HG02885 (cell line): ENCODE measurements around the gene PARP8.
"Not testable (repeated sequence)": the region's sequence is repeated elsewhere in the genome, so short reads cannot be mapped to it uniquely, and the experiment has no call there.

ENCODE experiments used
- ATAC-seq: cut with Tn5 transposase; IDR thresholded peaks from one replicate; pipeline ENCODE4 v1.9.1; 2021; ENCODE audit warnings: mild to moderate bottlenecking; ENCODE audit not compliant: unreplicated experiment, poor library complexity

The PARP8 gene

DNA sequence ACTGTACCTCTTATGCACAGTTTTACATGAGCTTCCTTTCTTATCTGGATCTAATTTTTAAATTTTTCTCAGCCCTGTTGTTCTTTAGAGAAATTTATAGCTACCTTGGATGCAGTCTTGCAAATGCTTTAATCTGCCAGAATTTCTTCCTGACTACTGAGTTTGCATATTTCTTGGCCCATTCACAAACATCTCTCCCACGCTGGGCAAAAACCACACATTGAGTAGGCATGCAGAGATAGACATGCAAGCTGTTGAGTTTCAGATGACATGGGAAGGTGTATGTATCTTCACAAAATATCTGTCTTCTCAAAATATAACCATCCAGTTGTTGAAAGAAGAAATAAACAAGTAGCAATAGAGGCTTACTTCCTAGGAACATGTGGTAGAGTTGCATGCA is 101.2 kb downstream of the PARP8 start:
- no peak for ATAC-seq

DNA sequence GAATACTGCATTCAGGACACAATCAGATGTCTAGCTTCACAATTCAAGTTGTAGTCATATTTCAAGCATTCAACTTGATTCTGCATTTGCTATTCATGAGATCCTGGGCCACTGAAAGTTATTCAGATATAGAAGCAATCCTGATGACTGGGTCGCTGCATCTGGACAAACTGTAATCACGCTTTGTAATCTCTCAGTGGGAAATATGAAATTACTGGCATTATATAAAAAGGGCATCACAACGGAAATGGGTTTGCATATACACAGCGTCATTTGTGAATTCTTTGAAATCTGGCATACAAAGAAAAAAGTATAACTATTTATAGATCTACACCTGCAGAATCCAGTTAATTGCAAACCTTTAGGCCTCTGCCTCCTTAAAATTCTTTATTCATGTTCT is 102.2 kb downstream of the PARP8 start:
- no peak for ATAC-seq

DNA sequence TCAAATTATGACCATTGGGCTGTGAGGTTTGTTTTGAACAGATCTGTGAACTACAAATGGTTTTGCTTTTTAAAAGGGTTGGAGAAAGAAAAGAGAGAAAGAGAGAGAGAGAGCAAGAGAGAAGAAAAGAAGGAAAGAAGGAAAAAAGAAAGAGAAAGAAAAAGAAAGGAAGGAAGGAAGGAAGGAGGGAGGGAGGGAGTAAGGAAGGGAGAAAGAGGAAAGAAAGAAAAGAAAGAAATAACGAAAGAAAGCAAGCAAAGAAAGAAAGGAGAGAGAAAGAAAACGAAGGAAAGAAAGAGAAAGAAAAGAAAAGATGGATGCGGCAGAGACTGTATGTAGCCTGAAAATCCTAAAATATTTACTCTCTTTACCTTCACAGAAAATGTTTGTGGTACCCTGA is 104.0 kb downstream of the PARP8 start:
- ATAC-seq: no peak

DNA sequence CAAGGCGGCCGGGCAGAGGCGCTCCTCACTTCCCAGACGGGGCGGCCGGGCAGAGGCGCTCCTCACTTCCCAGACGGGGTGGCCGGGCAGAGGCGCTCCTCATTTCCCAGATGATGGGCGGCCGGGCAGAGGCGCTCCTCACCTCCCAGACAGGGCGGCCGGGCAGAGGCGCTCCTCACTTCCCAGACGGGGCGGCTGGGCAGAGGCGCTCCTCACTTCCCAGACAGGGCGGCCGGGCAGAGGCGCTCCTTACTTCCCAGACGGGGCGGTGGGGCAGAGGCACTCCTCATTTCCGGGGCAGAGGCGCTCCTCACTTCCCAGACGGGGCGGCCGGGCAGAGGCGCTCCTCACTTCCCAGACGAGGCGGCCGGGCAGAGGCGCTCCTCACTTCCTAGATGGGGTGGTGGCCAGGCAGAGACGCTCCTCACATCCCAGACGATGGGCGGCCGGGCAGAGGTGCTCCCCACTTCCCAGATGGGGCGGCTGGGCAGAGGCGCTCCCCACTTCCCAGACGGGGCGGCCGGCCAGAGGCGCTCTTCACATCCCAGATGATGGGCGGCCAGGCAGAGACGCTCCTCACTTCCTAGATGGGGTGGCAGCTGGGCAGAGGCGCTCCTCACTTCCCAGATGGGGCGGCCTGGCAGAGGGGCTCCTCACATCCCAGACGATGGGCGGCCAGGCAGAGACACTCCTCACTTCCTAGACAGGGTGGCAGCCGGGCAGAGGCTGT is 108.2 kb downstream of the PARP8 start:
- ATAC-seq: not testable (repeated sequence)

DNA sequence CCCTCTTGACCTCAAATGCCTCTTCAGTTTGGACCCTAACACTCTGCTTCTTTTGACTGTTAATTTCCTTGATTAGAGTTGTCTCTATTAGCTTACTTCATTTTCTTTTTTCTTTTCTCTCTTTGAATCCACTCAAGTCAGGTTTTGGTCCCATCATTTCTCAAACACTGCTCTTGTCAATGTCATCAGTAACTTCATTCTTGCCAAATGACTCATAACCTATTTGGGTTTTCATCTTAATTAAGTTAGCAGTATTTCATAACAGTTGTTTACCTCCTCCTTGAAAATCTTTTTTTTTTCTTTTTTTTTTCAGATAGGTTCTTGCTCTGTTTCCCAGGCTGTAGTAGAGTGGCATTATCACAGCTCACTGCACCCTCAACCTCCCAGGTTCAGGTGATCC is 119.6 kb downstream of the PARP8 start:
- ATAC-seq: no peak

DNA sequence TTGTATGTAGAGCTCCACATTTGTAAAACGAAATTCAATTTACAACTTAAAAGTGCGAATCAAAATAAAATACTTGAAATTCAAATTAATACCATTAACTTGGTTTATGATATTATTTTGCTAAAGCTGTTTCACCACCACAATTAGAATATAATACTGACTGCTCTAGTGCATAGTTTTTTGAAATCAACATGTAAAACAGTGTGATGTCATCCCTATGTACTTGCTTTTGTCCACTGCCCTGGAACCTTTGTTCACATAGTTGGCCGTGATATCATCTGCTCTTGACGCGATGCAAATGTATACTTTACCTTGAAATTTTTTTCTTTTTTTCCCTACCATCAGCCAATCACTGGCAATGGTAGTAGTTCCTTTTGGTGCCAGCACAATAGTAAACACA is 125.4 kb downstream of the PARP8 start:
- ATAC-seq: no peak

DNA sequence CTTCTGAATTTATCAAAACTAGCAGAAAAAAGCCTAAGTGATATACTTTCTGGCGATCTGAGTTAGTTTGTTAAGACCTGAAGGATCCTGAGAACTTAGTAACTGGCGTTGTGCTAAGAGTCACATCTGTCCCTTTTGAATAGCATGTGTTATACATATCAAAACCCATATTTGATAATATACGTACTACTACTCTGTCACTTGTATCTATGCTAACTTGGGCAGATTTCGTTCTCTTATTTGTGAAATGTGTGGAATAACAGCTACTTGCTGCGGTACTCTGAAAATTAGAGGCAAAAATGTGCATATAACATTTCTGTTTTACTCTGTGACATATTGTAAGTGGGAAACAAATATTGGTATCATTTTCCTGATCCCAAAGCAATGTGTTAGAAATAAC is 126.4 kb downstream of the PARP8 start:
- ATAC-seq: no peak

DNA sequence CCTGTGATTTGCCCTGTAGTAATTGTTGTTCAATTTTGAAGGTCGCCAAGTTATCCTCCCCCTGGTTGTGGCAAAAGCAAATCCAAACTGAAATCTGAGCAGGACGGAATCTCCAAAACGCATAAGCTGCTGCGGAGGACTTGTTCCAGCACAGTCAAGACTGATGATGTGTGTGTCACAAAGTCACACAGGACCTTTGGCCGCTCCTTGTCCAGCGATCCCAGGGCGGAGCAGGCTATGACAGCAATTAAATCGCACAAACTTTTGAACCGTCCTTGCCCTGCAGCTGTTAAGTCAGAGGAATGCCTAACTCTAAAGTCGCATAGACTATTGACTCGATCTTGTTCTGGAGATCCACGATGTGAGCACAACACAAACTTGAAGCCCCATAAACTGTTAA is 128.4 kb downstream of the PARP8 start:
- no peak for ATAC-seq

DNA sequence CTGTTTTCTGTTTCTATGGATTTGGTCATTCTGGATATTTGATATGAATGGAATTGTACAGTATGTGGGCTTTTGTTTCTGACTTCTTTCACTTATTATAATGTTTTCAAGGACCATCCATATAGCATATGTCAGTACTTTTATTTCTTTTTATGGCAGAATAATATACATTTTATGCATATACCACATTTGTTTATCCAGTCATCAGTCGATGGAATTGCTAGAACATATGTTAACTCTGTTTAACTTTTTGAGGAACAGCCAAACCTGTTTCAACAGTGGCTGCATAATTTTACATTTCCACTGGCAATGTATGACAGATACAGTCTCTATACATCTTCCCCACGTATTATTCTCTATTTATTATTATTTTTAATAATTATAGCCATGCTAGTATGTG is 131.6 kb downstream of the PARP8 start:
- no peak for ATAC-seq

DNA sequence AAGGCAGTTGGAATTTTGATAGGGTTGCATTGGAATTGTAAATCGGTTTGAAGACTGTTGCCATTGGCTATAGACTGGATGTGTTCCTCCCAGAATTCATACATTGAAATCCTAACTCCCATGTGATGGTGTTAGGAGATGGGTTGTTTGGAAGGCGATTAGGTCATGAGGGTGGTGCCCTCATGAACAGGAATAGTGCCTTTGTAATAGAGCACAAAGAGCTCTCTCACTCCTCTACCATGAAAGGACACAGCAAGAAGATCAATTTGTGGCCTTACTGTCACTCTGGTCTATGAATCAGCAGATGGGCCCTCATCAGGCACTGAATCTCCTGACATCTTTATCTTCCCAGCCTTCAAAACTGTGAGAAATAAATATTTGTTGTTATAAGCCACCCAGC is 133.2 kb downstream of the PARP8 start:
- ATAC-seq: no peak

DNA sequence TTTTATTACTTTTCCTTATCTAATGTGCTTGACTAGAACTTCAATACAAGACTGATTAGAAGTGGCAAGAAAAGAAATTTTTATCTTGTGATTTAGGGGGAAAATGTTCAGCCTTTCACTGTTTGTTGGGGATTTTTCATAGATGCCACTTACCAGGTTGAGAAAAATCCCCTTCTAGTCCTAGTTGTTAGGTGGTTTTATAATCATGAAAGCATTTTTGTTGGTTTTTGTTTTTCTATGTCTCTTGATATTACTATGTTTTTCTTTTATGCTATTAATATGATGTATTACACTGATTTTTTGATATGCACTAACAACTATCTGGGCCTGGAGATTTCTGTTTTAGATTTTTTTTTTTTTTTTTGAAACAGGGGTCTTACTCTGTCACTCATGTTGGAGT is 134.0 kb downstream of the PARP8 start:
- ATAC-seq: peak; percentile 47

DNA sequence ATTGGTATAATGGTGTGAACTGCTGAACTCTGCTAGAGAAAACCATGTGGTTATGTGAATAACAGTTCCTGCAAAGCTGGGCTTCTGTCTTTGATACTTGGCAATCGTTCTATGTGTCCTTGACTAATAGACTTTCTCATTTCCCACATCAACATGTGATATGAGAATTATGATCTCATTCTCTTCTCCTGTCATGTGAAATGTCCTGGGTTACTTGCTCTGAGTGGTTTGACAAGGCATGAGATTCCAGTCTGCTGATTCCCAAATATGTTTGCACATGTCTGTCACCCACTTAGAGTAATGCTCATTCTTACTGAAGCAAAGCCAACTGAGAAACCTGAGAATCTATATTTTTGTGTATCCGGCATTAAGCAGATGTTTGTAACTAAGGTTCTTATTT is 141.2 kb downstream of the PARP8 start:
- ATAC-seq: no peak

DNA sequence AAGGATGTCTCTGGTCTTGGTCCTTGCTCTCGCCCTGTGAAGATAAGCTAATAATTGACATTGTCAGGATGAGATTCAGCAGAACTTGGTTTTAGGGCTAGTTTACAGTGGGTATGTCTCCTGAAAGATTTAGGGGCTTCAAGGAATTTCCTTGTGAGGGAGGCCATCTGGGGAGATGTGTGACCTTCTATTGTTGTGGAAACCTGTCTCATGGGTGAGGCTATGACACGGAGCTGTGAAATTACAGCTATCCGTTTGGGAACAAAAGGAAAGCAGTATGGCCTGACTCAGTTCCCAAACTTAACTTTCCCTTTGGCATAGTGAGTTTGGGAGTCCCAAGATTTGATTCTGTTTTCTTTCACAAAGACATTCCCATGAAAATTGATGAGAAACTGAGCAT is 142.0 kb downstream of the PARP8 start:
- no peak for ATAC-seq

DNA sequence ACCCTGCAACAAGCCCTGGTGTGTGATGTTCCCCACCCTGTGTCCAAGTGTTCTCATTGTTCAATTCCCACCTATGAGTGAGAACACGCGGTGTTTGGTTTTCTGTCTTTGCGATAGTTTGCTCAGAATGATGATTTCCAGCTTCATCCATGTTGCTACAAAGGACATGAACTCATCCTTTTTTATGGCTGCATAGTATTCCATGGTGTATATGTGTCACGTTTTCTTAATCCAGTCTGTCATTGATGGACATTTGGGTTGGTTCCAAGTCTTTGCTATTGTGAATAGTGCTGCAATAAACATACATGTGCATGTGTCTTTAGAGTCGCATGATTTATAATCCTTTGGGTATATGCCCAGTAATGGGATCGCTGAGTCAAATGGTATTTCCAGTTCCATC is 145.3 kb downstream of the PARP8 start:
- ATAC-seq: not testable (repeated sequence)

DNA sequence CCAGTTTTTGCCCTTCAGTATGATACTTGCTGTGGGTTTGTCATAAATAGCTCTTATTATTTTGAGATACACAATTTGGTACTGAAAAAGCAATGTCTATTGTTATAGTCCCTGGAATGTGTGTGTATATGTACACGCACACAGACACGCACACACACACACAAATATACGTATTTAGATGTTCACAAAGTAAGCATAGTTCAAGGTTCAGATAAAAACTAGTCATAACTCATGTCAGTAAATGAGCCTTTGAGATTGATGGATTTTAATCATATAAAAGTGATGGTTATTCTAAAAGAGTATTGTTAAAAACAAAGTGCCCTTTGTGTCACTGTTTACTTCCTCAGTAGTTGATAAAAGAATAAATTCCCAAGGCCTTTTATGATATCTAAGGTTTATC is 147.3 kb downstream of the PARP8 start:
- ATAC-seq: no peak

DNA sequence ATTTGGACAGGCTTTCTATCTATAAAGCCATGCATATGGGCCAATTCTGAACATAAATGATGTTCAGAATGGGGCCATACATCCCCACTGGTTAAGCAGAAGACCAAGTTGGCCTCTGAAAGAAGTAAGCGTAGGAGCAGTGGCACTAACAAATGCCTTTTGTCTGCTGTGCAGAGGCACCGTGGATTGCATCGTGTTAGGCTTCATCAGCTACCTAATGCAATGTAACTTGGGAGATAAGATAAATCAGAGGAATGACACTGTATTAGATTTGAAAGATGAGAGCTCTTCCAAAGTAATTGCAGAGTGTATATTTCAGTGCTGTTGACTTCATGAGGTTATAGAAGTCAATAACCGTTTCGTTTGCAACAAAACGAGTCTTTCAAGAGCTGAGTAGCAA is 148.1 kb downstream of the PARP8 start:
- ATAC-seq: no peak

DNA sequence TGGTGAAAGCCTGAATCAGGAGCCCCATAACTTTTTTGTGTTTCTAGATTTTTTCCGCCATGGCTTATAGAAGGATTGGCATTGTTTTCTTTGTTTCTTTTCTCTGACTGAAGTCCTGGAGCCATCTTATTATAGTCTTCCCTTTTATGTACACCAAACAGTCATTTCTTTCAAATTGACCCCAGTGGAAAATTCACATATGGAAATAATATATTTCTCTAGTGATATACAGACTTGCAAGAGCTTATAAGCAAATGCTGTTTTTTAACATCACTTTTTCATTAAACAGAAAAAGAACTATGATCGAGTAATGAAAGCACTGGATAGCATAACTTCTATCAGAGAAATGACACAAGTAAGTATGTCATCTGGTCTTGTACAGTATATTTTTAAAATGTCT is 155.6 kb downstream of the PARP8 start:
- ATAC-seq: no peak

DNA sequence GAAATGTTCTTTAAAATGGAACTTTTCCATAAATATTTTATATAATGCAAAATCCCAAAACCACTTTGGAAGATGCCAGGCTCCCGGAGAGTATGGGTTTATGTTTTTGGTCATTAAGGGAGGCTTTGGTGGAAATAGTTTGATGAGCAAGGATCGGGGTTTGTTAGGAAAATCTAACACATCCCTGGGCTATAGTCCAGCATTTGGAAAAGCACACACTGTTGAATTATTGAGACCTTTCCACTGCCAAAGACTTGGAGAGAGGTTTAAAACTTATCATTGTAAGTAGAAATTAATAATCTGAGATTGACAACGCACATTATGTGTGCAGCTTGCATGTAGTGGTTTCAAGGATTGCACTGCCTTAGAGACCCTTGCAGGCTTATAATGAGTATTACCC is 156.3 kb downstream of the PARP8 start:
- no peak for ATAC-seq

DNA sequence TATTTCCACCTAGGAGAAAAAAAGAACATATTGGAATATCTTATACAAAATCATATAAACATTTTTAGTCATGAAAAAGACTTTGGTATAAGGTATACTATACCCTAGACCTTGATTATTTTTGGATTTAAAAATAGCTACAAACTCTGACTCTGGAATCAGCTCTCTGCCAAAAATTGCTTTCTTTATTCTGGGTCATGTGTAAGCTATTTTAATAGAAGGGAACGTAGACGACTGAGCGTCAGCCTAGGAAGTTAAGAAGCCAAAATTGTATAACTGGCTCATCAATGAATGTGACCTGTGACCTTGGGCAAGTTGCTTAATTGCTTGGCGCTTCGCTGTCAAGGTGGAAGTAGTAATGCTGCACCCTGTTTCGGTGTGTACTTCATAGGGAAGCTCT is 157.1 kb downstream of the PARP8 start:
- no peak for ATAC-seq

DNA sequence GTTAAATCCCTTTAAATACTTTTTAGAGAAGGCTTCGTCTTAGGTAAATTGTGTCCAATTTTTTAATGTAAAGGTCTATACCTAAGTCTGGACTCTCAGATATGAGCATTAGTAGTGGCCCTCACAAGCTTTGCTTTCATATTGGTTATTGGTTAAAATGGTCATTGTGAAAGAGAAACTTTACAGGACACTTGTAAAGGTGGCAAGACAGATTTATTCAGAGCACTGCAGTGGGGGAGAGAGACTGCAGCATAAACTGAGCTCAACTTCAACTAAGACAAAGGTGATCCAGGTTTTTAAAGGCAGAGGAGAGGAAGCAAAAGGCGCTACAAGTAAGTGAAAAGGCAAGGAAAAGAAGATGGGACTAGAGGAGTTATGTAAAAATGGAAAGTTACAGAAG is 157.7 kb downstream of the PARP8 start:
- ATAC-seq: no peak

DNA sequence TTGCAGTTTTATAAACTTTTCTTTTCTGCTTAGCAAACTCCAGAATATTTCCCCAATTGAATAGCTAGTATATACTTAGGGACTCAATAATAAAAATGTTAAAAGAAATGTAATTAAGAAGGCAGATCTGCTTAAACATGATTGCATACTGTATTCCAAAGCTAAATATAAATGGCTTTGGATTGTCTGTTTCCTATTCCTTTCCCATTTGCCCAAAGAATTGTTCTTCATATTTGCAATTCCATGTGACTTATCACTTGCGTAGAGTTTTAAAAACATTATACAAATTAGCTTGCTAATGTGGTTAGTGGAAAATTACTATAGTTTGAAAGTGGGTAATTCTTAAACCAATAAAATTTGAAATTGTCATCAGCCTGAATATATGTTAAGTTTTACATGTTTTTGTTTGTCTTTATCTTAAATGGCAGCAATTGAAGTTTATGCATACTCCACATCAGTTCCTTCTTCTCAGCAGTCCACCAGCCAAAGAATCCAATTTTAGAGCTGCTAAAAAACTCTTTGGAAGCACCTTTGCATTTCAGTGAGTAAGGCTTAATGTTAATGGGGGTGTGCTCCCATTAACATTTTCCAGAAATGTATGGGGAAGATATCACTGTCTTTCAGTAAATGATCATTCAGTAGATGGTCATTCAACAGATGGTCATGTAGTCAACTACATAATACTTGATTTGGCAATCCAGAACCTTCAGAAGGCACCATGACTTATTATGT is 161.2 kb downstream of the PARP8 start:
- no peak for ATAC-seq

DNA sequence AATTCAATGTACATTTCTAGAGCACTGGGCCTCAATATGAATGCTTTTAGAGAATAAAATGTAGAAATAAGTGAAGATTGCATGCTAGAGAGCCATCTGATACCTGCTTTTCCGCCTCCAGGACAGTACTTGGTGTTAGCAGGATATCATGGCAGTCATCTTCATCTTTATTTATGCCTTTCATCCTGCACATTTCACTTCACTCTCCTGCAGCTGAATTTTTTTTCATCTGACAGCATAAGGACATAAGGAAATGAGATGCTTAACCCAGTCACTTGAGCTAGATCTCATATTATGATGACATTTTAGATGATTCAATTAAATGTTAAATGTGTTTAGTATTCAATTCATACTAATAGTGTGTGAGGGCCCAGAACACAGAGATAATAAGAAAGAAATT is 162.6 kb downstream of the PARP8 start:
- ATAC-seq: no peak
